Left ventricle myocardium superior (tissue), 1 donor: ENCODE results near the gene NLK. TPM values are rescaled to one million over a fixed set of nuclear protein-coding genes. Genes with fewer than 3 reads are reported as not detected.
"Not testable (repeated sequence)": the region's sequence is repeated elsewhere in the genome, so short reads cannot be mapped to it uniquely, and the experiment has no call there.

Source experiments
- ATAC-seq: fragments of 200-7000 bp; cut with Tn5 transposase; one replicate; pipeline ENCODE4 v1.9.1; 2020; ENCODE audit warnings: mild to moderate bottlenecking, moderate library complexity
- DNase-seq: peaks from one replicate; pipeline ENCODE4 v3.0.0-alpha.2; 2020
- intact Hi-C: fragments of 100-400 bp; cut with micrococcal nuclease; formaldehyde crosslinking; loops from one replicate; pipeline ENCODE4 v1.11.0; 2022
- total RNA-seq: library from RNA; stranded (reverse); fragmentation: NEBNext Ultra II Directional; extraction: Animal tissue kit (Norgen Biotek cat#: 25700); gene quantifications from one replicate; pipeline ENCODE4 v1.2.1, GENCODE V29; 2021
- donor health status: DM: no; HTN: yes; CAD: no; lungs with severe emphysema.

Gene NLK
- total RNA-seq, 1 donor from 2014 or later: 22.8 TPM

GRCh38 chr17:28235066-28235700, 192.7 kb downstream of the NLK start:
- DNase-seq, ATAC-seq, intact Hi-C loops: not testable (repeated sequence)

GRCh38 chr17:28236033-28236653, 193.7 kb downstream of the NLK start:
- intact Hi-C loops, DNase-seq, ATAC-seq: not testable (repeated sequence)

GRCh38 chr17:28238547-28239270, 196.2 kb downstream of the NLK start:
- ATAC-seq, intact Hi-C loops, DNase-seq: not testable (repeated sequence)

GRCh38 chr17:28239271-28239624, 196.8 kb downstream of the NLK start:
- intact Hi-C loops: no loop called here
- DNase-seq (no peak), ATAC-seq (no peak)

GRCh38 chr17:28240688-28241340, 198.3 kb downstream of the NLK start:
- ATAC-seq (no peak), DNase-seq (no peak)
- intact Hi-C loops: no loop called here

- no peak for ATAC-seq
- intact Hi-C loops: no loop called here
- no peak for DNase-seq
Measured at GRCh38 chr17:28242791-28243190, 200.3 kb downstream of the NLK start.

- DNase-seq, intact Hi-C loops, ATAC-seq: not testable (repeated sequence)
Measured at GRCh38 chr17:28243268-28243667, 200.8 kb downstream of the NLK start.

GRCh38 chr17:28244446-28244845, 202.0 kb downstream of the NLK start:
- ATAC-seq (no peak), DNase-seq (no peak)
- intact Hi-C loops: no loop called here

Other genes starting within 250 kb of the NLK start
- 0.12 TPM for gene NOS2, start 242.1 kb upstream of the NLK start, total RNA-seq
- gene LYRM9, start 149.3 kb upstream of the NLK start, total RNA-seq: 7.0 TPM